PC-3 (cell line): ENCODE measurements around the gene SNAPC3. TPM values are rescaled to one million over a fixed set of nuclear protein-coding genes. Genes with fewer than 3 reads are reported as not detected.

Experiments used
- ATAC-seq: fragments of 200-7000 bp; cut with Tn5 transposase; 2 replicates; pipeline ENCODE4 v1.9.1; 2020; ENCODE audit warnings: mild to moderate bottlenecking, moderate library complexity
- BruUV-seq: library from RNA; stranded (reverse); fragments of 400-500 nt; replicated peaks from 2 replicates; lab custom pipeline; 2021; lab: Mats Ljungman, UMichigan
- CTCF ChIA-PET: fragments of 300-600 bp; sonication (Branson Sonifier 250); formaldehyde crosslinking; loops from one replicate; lab custom pipeline; 2022; ENCODE audit warnings: antibody characterized with exemption; lab: Charles Lee
- POLR2A ChIA-PET: fragments of 300-600 bp; sonication (Branson Sonifier 250); formaldehyde crosslinking; loops from one replicate; lab custom pipeline; 2022; ENCODE audit warnings: antibody characterized with exemption; ENCODE audit not compliant: unreplicated experiment; lab: Charles Lee
- DNase-seq: peaks from one replicate; pipeline ENCODE4 v3.0.0-alpha.2; 2015
- H2AFZ ChIP-seq: fragments of 300-600 bp; sonication (generic); 2 replicates; pipeline ENCODE4 v1.6.0; 2016; ENCODE audit warnings: antibody characterized with exemption, low read length
- H3F3A ChIP-seq: fragments of 300-600 bp; sonication (generic); one replicate; pipeline ENCODE4 v1.6.0; 2017; ENCODE audit warnings: antibody characterized with exemption, low read length, control low read depth, mild to moderate bottlenecking; ENCODE audit not compliant: unreplicated experiment
- H3K27ac ChIP-seq: fragments of 300-600 bp; sonication (generic); 2 replicates; pipeline ENCODE4 v1.5.1; 2016; ENCODE audit warnings: mild to moderate bottlenecking, low read length
- H3K27me3 ChIP-seq: fragments of 300-600 bp; sonication (generic); 2 replicates; pipeline ENCODE4 v1.6.1; 2016; ENCODE audit warnings: low read length, mixed read lengths
- H3K36me3 ChIP-seq: fragments of 300-600 bp; sonication (generic); 2 replicates; pipeline ENCODE4 v1.6.1; 2016; ENCODE audit warnings: low read depth, mixed run types, low read length, mixed read lengths
- H3K4me1 ChIP-seq: fragments of 300-600 bp; sonication (generic); 2 replicates; pipeline ENCODE4 v1.5.1; 2016; ENCODE audit warnings: low read length; ENCODE audit not compliant: insufficient read depth
- H3K4me2 ChIP-seq: fragments of 300-600 bp; sonication (generic); 2 replicates; pipeline ENCODE4 v1.6.0; 2016; ENCODE audit warnings: low read length
- H3K4me3 ChIP-seq: fragments of 300-600 bp; sonication (generic); 2 replicates; pipeline ENCODE4 v1.5.1; 2016; ENCODE audit warnings: mild to moderate bottlenecking, low read length, mixed read lengths
- H3K79me2 ChIP-seq: fragments of 300-600 bp; sonication (generic); 2 replicates; pipeline ENCODE4 v1.6.1; 2017; ENCODE audit warnings: low read length, mixed read lengths
- H3K9ac ChIP-seq: fragments of 300-600 bp; sonication (generic); 2 replicates; pipeline ENCODE4 v1.6.0; 2016; ENCODE audit warnings: mild to moderate bottlenecking, low read length
- H3K9me2 ChIP-seq: fragments of 300-600 bp; sonication (generic); replicated peaks from 2 replicates; pipeline ENCODE4 v1.6.1; 2016; ENCODE audit warnings: mixed run types, low read length, mixed read lengths
- H3K9me3 ChIP-seq: fragments of 300-600 bp; sonication (generic); 2 replicates; pipeline ENCODE4 v1.6.1; 2016; ENCODE audit warnings: low read length, mixed read lengths
- H4K20me1 ChIP-seq: fragments of 300-600 bp; sonication (generic); 2 replicates; pipeline ENCODE4 v1.6.1; 2016; ENCODE audit warnings: low read length, mixed read lengths
- EZH2 ChIP-seq: fragments of 300-600 bp; sonication (generic); IDR thresholded peaks from one replicate; pipeline ENCODE4 v1.6.1; 2017; ENCODE audit warnings: antibody characterized with exemption, mild to moderate bottlenecking, low read length; ENCODE audit not compliant: unreplicated experiment
- EZH2phosphoT487 ChIP-seq: fragments of 300-600 bp; sonication (generic); IDR thresholded peaks from 2 replicates; pipeline ENCODE4 v1.6.1; 2018; ENCODE audit warnings: mild to moderate bottlenecking, antibody characterized with exemption, low read length, borderline replicate concordance
- intact Hi-C: fragments of 100-400 bp; cut with micrococcal nuclease; formaldehyde crosslinking; loops from 2 replicates; pipeline ENCODE4 v1.9.0; 2023
- total RNA-seq: library from RNA; depleted of rRNA; stranded (reverse); fragments of >200 nt; gene quantifications from 2 replicates; pipeline ENCODE4 v1.2.3, GENCODE V29; 2014
- TF ChIP-seq, protein P1 (sequence below): fragments of 300-600 bp; sonication (generic); conservative IDR thresholded peaks from 2 replicates; pipeline ENCODE4 v1.5.1; 2017; ENCODE audit warnings: antibody characterized with exemption, low read depth, mild to moderate bottlenecking, low read length

SNAPC3 gene
- total RNA-seq, 1 experiment from 2014 or later = 25.4 TPM

DNA sequence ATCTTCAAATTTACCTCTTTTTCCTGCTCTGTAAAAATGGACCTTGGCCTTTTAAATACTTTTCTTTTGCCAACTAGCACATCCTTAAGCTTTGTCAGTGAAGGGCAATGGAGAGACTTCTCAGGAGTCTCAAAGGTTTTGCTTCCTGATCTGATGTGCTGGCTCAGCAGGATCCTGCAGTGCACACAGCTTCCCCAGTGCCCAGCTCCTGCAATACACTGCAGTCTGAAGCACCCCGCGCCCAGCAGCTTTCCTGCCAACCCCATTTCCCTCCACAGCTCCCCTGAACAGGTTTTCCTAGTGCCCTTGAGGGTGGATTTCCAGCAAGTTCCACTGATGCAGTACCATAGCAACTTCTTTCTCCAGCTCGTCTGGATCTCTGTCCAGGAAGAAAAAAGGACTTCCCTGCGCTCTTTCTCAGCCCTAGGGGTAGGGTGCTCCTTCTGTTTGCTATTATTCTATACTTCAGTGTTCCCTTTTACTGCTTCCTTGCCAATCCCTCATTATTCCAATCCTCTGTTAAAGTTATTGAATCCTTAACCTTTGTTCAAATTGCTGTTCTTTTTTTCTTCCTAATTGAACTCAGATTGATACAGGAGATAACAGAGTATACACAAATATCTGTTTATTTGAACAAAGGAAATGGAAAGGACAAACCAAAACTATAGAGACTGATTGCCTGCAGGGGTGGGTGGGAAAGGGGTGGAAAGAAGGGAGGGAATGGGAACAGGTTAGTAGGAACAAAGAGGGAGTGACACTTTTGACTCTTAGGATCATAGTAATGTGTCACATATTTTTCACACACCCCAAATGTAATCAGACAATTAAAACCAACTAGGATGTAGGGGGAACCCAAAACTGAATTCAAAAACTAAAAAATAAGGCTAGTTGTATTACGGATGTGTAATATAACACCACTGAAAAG lies 8.5 kb downstream of the SNAPC3 start:
- no peaks in the 10 kb centered on the region for H3K4me1 ChIP-seq
- peaks cover 23% of the 10 kb centered on the region for H3K36me3 ChIP-seq
- no peak overlapping the region for H3K9ac ChIP-seq
- no peaks in the 10 kb centered on the region for H3K9me2 ChIP-seq
- no peak overlapping the region for H3K4me2 ChIP-seq
- peaks cover 28% of the 10 kb centered on the region for H3K79me2 ChIP-seq
- H4K20me1 ChIP-seq = no peaks in the 10 kb centered on the region
- ATAC-seq = no peak
- H2AFZ ChIP-seq = no peak overlapping the region
- DNase-seq = no peak
- no peaks in the 10 kb centered on the region for H3K9me3 ChIP-seq
- no TSS peak for BruUV-seq
- H3K27ac ChIP-seq = no peak overlapping the region
- ChIA-PET POLR2A (no interaction called here), CTCF (no interaction called here)
- no peaks in the 10 kb centered on the region for H3K27me3 ChIP-seq
- no peak overlapping the region for H3K4me3 ChIP-seq
- TF ChIP-seq EZH2phosphoT487 (no peak), EZH2 (no peak)
- TF ChIP-seq, protein P1, sequence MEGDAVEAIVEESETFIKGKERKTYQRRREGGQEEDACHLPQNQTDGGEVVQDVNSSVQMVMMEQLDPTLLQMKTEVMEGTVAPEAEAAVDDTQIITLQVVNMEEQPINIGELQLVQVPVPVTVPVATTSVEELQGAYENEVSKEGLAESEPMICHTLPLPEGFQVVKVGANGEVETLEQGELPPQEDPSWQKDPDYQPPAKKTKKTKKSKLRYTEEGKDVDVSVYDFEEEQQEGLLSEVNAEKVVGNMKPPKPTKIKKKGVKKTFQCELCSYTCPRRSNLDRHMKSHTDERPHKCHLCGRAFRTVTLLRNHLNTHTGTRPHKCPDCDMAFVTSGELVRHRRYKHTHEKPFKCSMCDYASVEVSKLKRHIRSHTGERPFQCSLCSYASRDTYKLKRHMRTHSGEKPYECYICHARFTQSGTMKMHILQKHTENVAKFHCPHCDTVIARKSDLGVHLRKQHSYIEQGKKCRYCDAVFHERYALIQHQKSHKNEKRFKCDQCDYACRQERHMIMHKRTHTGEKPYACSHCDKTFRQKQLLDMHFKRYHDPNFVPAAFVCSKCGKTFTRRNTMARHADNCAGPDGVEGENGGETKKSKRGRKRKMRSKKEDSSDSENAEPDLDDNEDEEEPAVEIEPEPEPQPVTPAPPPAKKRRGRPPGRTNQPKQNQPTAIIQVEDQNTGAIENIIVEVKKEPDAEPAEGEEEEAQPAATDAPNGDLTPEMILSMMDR = no peak
- intact Hi-C loops = no loop called here
- H3F3A ChIP-seq = no peaks in the 10 kb centered on the region

GRCh38 chr9:15433191-15433590 lies 10.5 kb downstream of the SNAPC3 start:
- no peak for DNase-seq
- Histone ChIP-seq H2AFZ (no peak overlapping the region), H3K4me3 (no peak overlapping the region), H3K4me1 (no peaks in the 10 kb centered on the region), H3K27me3 (no peaks in the 10 kb centered on the region), H3K9me3 (no peaks in the 10 kb centered on the region), H3K36me3 (peaks cover 20% of the 10 kb centered on the region), H3K79me2 (peaks cover 34% of the 10 kb centered on the region), H3K27ac (no peak overlapping the region), H3F3A (no peaks in the 10 kb centered on the region), H4K20me1 (no peaks in the 10 kb centered on the region), H3K9me2 (no peaks in the 10 kb centered on the region), H3K9ac (no peak overlapping the region), H3K4me2 (no peak overlapping the region)
- BruUV-seq = no TSS peak
- POLR2A ChIA-PET = interaction anchor here (0.6 kb wide), 1 partner anchor 43 kb away, joined by 6 read pairs; no protein-coding TSS in a partner anchor
- TF ChIP-seq EZH2 (no peak), EZH2phosphoT487 (no peak)
- TF ChIP-seq, protein P1 = no peak
- CTCF ChIA-PET = no interaction called here
- no peak for ATAC-seq
- intact Hi-C loops = no loop called here

GRCh38 chr9:15433661-15434060 lies 11.0 kb downstream of the SNAPC3 start:
- H4K20me1 ChIP-seq = no peaks in the 10 kb centered on the region
- no peak overlapping the region for H3K27ac ChIP-seq
- DNase-seq = no peak
- no peak for TF ChIP-seq EZH2
- TF ChIP-seq, protein P1 = no peak
- no peak for TF ChIP-seq EZH2phosphoT487
- no peak overlapping the region for H3K4me3 ChIP-seq
- ATAC-seq = no peak
- intact Hi-C loops = no loop called here
- no peaks in the 10 kb centered on the region for H3K4me1 ChIP-seq
- no peak overlapping the region for H3K4me2 ChIP-seq
- no peak overlapping the region for H2AFZ ChIP-seq
- peaks cover 37% of the 10 kb centered on the region for H3K79me2 ChIP-seq
- H3K9ac ChIP-seq = no peak overlapping the region
- no peaks in the 10 kb centered on the region for H3K9me2 ChIP-seq
- no peaks in the 10 kb centered on the region for H3K9me3 ChIP-seq
- ChIA-PET CTCF (no interaction called here), POLR2A (interaction anchor here (0.6 kb wide), 1 partner anchor 43 kb away, joined by 6 read pairs; no protein-coding TSS in a partner anchor)
- H3F3A ChIP-seq = no peaks in the 10 kb centered on the region
- peaks cover 20% of the 10 kb centered on the region for H3K36me3 ChIP-seq
- BruUV-seq = no TSS peak
- no peaks in the 10 kb centered on the region for H3K27me3 ChIP-seq
